OCI-LY3 (cell line): ENCODE measurements around the gene RABGAP1.

Source experiments
- H2AFZ ChIP-seq: fragments of 200-600, 300-600 bp; shearing (Covaris generic); 2 replicates; pipeline ENCODE4 v1.6.0; 2014; ENCODE audit warnings: antibody characterized with exemption, low read depth, low read length
- H3K27ac ChIP-seq: fragments of 200-600, 300-600 bp; sonication (generic); 2 replicates; pipeline ENCODE4 v1.5.1; 2014; ENCODE audit warnings: mild to moderate bottlenecking, low read length, moderate library complexity, mixed read lengths
- H3K27me3 ChIP-seq: fragments of 200-600, 300-600 bp; sonication (generic); 2 replicates; pipeline ENCODE4 v1.6.1; 2014; ENCODE audit warnings: low read depth, low read length, mixed read lengths
- H3K36me3 ChIP-seq: fragments of 200-600, 300-600 bp; sonication (generic); replicated peaks from 2 replicates; pipeline ENCODE3; 2014; ENCODE audit warnings: low read depth, low read length, mixed read lengths
- H3K4me1 ChIP-seq: fragments of 300-600, 200-600 bp; sonication (generic); 2 replicates; pipeline ENCODE4 v1.6.1; 2014; ENCODE audit warnings: low read length, mixed read lengths
- H3K4me2 ChIP-seq: fragments of 200-600, 300-600 bp; sonication (generic); 2 replicates; pipeline ENCODE4 v1.6.1; 2014; ENCODE audit warnings: low read length, mixed read lengths
- H3K4me3 ChIP-seq: fragments of 300-600, 200-600 bp; sonication (generic); 2 replicates; pipeline ENCODE4 v1.5.1; 2014; ENCODE audit warnings: antibody characterized with exemption, mild to moderate bottlenecking, low read length, moderate library complexity
- H3K79me2 ChIP-seq: fragments of 300-600, 200-600 bp; shearing (Covaris generic); 2 replicates; pipeline ENCODE4 v1.6.1; 2014; ENCODE audit warnings: mild to moderate bottlenecking, low read length, mixed read lengths
- H3K9ac ChIP-seq: fragments of 300-600, 200-600 bp; shearing (Covaris generic); 2 replicates; pipeline ENCODE4 v1.6.0; 2014; ENCODE audit warnings: mild to moderate bottlenecking, low read length, moderate library complexity
- H3K9me3 ChIP-seq: fragments of 200-600, 300-600 bp; shearing (Covaris generic); 2 replicates; pipeline ENCODE4 v1.6.1; 2014; ENCODE audit warnings: low read length, mixed read lengths; ENCODE audit not compliant: insufficient read depth
- H4K20me1 ChIP-seq: fragments of 200-600, 300-600 bp; sonication (generic); 2 replicates; pipeline ENCODE4 v1.6.1; 2016; ENCODE audit warnings: low read length, mixed read lengths; ENCODE audit not compliant: insufficient read depth
- EZH2phosphoT487 ChIP-seq: fragments of 200-600 bp; shearing (Covaris generic); IDR thresholded peaks from 2 replicates; pipeline ENCODE4 v1.6.1; 2018; ENCODE audit warnings: antibody characterized with exemption, mixed run types, low read depth
- TF ChIP-seq, protein P1 (sequence below): fragments of 200-600, 300-600 bp; sonication (generic); IDR thresholded peaks from 2 replicates; pipeline ENCODE4 v1.5.1; 2014; ENCODE audit warnings: antibody characterized with exemption, low read length, low read depth

RABGAP1 gene

DNA sequence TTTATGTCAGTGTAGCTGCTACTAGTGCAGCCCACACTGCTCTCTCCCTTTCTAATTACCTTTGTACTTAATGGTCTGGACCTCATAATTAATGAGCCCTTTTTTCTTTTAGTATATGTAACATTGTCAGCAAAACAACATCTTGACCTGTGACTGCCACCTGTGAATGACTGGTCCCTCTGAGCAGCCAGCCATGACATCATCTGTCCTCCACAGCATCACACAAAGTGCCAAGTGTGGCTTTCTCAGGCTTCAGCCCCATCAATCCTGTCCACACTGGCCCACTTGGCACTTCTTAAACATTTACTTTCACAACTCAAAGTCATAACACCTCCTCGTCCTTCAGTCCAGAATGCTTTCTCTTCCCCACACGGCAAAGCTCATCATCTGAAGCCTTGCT, 197.3 kb downstream of the RABGAP1 start:
- peaks cover 7% of the 10 kb centered on the region for H3K4me1 ChIP-seq
- no peaks in the 10 kb centered on the region for H3K9me3 ChIP-seq
- H4K20me1 ChIP-seq = no peaks in the 10 kb centered on the region
- H3K4me2 ChIP-seq = no peak overlapping the region
- H3K9ac ChIP-seq = no peak overlapping the region
- H2AFZ ChIP-seq = no peak overlapping the region
- no peaks in the 10 kb centered on the region for H3K36me3 ChIP-seq
- no peaks in the 10 kb centered on the region for H3K27me3 ChIP-seq
- H3K4me3 ChIP-seq = no peak overlapping the region
- no peak for TF ChIP-seq EZH2phosphoT487
- TF ChIP-seq, protein P1, sequence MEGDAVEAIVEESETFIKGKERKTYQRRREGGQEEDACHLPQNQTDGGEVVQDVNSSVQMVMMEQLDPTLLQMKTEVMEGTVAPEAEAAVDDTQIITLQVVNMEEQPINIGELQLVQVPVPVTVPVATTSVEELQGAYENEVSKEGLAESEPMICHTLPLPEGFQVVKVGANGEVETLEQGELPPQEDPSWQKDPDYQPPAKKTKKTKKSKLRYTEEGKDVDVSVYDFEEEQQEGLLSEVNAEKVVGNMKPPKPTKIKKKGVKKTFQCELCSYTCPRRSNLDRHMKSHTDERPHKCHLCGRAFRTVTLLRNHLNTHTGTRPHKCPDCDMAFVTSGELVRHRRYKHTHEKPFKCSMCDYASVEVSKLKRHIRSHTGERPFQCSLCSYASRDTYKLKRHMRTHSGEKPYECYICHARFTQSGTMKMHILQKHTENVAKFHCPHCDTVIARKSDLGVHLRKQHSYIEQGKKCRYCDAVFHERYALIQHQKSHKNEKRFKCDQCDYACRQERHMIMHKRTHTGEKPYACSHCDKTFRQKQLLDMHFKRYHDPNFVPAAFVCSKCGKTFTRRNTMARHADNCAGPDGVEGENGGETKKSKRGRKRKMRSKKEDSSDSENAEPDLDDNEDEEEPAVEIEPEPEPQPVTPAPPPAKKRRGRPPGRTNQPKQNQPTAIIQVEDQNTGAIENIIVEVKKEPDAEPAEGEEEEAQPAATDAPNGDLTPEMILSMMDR = no peak
- H3K27ac ChIP-seq = no peak overlapping the region
- no peaks in the 10 kb centered on the region for H3K79me2 ChIP-seq

- TF ChIP-seq, protein P1 = no peak
- no peak for TF ChIP-seq EZH2phosphoT487
These were observed 208.2 kb downstream of the RABGAP1 start for GRCh38 chr9:123149067-123149466.

GRCh38 chr9:123150708-123151503, 210.1 kb downstream of the RABGAP1 start:
- H3K4me2 ChIP-seq = no peak overlapping the region
- H3K9ac ChIP-seq = no peak overlapping the region
- no peaks in the 10 kb centered on the region for H3K27me3 ChIP-seq
- no peak overlapping the region for H2AFZ ChIP-seq
- H3K9me3 ChIP-seq = no peaks in the 10 kb centered on the region
- no peaks in the 10 kb centered on the region for H4K20me1 ChIP-seq
- no peak for TF ChIP-seq EZH2phosphoT487
- no peaks in the 10 kb centered on the region for H3K79me2 ChIP-seq
- no peak overlapping the region for H3K27ac ChIP-seq
- no peaks in the 10 kb centered on the region for H3K36me3 ChIP-seq
- no peak overlapping the region for H3K4me3 ChIP-seq
- H3K4me1 ChIP-seq = no peaks in the 10 kb centered on the region

More at GRCh38 chr9:123149067-123149466, 208.2 kb downstream of the RABGAP1 start:
- no peaks in the 10 kb centered on the region for H3K9me3 ChIP-seq
- no peaks in the 10 kb centered on the region for H3K4me1 ChIP-seq
- no peaks in the 10 kb centered on the region for H3K36me3 ChIP-seq
- H3K27me3 ChIP-seq = no peaks in the 10 kb centered on the region
- no peak overlapping the region for H2AFZ ChIP-seq
- H3K27ac ChIP-seq = no peak overlapping the region
- no peak overlapping the region for H3K9ac ChIP-seq
- H3K4me3 ChIP-seq = no peak overlapping the region
- no peak overlapping the region for H3K4me2 ChIP-seq
- H4K20me1 ChIP-seq = no peaks in the 10 kb centered on the region
- no peaks in the 10 kb centered on the region for H3K79me2 ChIP-seq
